GM18870 (cell line): ENCODE data around the gene ZNF385B.

Experiments used
- ATAC-seq: cut with Tn5 transposase; IDR thresholded peaks from one replicate; pipeline ENCODE4 v1.9.1; 2021; ENCODE audit warnings: moderate library complexity; ENCODE audit not compliant: unreplicated experiment

ZNF385B gene

DNA sequence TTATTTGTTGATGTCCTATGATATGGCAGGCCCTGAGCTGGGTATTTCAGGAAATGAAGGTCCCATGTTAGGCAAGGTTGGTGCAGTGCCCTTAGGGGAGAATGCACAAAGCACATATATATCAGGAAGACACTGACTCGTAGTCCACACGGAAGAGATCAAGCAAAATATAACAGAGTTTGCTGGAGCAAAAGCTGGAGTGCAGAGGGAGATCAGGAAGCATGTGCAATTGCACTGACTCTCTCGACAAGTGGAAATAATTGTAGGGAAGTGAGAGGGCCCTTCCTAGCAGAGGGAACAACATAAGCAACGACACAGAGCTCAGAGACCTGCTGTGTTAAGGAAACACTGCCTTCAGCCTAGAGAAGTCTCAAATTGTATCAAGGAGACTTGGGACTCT lies 4.2 kb downstream of the ZNF385B start:
- ATAC-seq, result no peak

DNA sequence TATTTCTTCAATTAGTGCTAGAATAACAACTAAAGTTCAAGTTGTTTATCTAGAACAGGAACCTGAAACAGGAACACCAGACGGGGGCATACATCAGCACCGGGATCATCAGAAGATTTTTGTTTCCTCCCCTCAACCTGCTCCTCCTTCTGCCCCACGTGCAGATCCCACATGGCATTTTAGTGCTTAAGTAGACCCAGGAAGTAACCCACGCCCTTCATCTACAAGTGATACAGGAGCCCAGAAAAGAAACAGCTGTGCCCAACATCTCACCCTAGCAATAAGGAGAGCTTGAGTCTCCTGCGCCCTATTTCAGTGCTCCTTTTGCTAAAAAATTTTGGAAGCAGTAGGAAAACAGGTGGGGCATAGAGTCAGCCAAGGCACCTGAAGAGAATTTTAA lies 5.2 kb downstream of the ZNF385B start:
- no peak for ATAC-seq

DNA sequence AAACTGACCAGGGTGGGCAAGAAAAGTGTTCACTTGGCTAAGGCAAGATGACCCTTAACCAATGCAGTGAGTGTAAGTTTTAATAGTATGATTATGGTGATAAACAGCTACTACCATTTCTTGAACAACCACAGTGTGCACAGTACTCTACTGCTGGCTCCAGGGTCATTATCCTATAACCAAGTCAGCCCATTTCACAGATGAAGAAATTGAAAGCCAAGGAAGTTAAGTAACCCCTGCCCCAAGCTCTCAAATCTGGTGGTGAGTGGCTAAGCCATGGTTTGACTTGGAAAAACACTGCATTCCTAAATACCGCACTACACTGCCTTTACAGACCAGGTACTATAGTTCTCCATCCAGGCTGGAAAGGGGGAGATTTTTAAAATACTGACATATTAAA lies 5.7 kb downstream of the ZNF385B start:
- no peak for ATAC-seq

DNA sequence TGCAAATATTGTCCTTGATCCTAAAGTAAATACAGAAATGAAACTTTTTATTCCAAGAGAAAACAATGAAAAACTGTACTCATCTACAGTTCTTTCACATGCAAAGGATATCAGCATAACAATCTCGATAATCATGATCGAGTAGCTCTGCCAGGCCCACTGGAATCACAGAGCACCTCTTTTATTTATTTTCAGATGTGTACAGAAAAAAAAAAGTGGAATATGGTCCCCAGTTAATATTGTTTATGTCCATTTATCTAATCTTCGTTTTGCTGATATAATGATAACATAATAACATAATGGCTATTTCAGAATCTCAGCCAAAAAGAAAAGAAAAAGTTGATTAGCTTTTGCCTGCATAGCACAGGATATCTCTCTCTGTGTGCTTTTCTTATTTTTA lies 6.5 kb downstream of the ZNF385B start:
- no peak for ATAC-seq

DNA sequence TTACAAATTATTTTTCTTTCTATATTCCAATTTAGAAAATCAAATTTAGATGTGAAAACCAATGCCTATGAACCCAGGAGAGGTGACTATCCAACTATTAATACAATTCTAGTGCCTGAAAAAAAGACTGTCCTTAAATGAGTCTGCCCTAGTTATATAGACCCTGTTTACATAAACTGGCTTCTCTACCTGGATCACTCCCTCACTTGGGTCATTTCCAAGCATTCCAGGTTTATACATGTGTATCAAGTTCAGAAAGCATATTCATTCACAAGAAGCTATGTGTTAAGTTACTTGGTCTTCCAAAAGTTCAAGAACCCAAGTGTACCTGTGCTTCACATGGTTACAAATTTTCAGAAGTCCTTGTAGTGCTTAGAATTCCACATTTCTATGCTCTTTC lies 8.3 kb downstream of the ZNF385B start:
- no peak for ATAC-seq

DNA sequence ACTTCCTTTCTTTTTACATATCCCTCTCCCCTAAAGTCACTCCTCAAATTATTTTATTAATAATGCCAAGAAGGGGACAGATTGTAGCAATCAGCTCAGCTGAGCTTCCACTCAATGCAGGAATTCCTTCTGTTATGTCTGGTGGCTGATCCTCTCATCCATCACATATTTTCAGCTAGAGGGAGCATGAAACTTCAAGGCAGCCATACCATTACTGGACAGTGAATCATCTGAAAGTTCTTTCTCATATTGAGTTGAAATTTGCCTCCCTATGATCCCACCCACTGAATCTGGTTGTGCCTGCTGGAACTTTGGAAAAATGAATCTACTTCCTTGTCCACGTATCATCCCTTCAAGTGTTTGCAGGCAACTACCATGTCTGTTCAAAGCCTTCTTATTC lies 11.2 kb downstream of the ZNF385B start:
- ATAC-seq, result no peak

DNA sequence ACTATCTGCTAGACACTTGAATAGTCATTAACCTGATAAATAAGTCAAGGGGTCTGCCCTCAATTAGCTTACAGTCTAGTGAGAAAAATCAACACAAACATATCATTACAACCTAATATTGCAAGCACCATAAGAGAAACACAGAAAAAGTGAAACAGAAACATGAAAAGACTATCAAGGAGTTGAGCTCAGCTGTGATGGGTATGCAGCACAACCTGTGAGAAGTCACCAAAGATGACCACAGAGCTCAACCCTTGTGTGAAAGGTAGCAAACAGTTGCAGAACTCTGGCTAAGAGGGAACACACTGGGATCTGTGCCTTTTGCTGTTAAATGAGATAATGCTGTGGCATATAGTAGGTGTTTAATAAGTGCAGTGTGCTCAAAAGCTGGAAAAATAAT lies 11.7 kb downstream of the ZNF385B start:
- ATAC-seq, result no peak

DNA sequence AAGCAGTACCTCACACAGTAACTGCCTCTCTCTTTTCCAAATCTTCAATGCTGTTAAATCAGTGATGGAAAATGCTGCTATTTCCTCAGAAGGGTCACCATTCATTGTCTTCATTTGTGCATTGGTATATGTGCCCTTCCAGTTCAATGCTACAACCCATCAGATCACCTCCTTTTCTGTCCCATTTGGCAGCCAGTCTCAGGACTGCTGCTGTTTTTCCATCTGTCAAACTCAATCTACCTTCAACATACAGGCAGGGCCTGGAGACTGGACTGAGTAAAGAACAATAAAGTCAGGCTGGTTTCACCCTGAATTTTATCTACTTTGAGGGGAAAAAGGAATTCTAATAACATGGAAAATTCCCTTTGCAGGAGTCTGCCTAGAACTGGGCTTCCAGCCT lies 17.9 kb downstream of the ZNF385B start:
- no peak for ATAC-seq

DNA sequence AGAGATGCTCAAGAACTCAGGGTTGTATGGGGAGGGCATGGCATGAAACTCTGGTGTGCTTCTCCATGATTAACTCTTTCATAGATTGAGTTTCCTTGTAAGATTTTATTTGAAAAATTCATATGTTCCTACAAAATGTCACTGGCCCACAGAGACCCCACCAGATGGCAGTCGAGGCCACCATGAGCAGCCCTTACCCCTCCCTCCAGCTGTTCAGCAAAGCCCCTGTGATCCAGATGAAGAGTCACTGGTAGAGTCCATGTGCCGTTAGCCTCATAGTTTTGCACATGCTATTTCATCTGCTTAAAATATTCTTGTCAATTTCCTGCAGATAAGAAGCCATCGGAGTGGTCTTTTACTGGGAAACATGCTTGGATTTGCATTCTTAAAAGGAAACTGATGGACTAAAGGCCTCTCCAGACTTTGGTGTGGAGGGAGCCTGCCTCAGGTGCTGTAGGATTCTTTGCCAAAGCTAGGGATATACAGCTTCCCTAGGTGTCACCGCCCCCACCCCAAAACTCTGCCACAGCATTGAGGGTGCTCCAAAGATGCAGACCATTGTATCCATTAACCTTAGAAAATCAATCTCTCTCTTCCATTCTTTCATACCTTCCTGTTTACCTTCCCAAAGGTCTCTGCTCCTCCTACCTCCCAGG lies 18.8 kb downstream of the ZNF385B start:
- ATAC-seq, result no peak

DNA sequence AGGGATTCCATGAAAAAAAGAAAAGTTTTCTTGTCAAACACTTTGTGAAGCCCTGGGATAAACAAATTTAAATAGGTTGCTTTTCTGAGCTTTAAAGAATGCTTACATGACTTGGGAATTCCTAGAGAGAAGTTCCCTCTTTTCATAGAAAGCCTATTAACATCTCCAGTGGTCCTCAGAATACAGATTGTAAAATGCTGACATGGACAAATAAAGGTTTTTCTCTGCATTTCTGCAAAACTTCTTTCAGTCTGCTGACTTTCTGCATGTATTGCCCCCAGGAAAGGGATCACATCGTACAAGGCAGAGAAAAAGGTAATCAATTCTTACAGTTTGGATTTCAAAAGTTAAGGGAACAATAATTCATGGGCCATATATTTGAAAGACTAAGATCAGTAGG lies 20.6 kb downstream of the ZNF385B start:
- ATAC-seq, result no peak

DNA sequence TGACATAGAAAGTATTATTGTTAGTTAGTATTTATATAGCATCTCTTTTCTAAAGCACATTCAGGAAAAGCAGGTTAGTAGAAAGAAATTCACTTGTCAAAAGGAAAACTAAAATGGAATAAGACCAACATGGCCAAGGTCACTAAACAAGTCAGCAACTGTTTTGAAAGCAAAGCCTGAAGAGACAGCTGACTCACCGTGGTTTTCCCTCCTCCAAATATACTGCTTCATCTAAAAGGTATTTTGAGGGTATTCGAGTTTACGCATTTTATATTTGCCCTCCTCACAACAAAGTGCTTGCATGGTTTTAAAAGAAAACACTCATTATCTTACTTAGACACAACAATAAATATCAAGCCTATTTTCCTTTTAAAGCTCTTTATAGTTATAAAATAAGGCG lies 24.0 kb downstream of the ZNF385B start:
- ATAC-seq, result no peak

DNA sequence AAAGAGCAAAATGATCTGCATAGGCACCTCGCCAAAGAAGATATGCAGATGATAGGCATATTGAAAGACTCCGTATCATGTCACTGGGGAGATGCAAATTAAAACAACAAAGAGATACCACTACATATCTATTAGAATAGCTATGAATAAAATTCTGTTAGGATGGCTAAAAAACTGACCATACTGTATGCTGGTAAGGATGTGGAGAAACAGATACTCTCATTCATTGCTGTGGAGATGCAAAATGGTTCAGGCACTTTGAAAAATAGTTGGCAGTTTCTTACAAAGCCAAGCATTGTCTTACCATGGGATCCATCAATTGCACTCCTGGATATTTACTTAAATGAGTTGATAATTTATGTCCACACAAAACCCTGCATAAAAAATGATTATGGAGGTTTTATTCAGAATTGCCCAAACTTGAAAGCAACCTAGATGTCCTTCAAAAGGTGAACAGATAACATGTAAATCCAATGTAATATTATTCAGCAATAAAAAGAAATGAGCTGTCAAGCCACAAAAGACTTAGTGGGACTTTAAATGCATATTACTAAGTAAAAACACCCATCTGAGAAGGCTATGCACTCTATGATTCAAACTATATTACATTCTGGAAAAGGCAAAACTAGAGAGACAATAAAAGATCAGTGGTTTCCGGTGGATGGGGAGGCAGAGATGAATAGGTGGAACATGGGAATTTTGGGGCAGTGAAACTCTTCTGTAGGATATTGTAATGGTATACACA lies 31.2 kb downstream of the ZNF385B start:
- ATAC-seq, result no peak

DNA sequence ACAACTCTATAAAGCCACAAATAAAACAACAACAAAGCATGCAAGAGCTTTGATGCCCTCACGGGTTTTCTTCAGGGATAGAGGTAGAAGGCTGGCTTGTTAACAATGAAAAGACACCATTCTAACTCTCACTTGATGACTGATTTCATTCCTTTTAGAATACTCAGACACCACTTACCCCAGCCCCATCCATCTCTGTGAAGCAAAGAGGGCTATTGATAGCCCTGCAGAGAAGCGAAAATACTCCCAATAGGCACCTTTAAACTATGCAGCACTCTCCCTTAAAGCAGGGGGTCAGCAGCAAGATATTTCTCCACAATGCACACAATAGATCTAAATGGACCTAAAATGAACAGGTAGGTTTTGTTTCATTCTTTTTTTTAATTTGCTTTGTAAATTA lies 35.1 kb downstream of the ZNF385B start:
- ATAC-seq, result no peak

DNA sequence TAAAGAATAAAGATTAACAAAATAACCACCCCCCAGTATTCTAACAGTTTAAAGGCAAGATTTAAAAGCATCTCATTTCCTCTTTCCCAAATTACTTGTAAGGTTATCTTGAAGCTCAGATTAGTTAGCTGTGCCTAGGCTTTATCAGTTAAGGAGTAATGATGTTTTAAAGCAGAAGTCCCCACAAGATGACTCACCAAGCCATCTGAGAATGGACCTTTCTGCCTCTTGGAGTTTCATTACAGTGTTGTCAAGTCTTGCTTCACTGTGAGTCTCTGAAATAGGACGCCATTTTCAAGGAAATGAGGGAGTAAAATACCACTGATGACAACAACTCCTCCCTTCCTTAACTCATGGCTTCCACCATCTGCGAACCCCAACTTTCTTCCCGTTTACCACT lies 35.9 kb downstream of the ZNF385B start:
- no peak for ATAC-seq

DNA sequence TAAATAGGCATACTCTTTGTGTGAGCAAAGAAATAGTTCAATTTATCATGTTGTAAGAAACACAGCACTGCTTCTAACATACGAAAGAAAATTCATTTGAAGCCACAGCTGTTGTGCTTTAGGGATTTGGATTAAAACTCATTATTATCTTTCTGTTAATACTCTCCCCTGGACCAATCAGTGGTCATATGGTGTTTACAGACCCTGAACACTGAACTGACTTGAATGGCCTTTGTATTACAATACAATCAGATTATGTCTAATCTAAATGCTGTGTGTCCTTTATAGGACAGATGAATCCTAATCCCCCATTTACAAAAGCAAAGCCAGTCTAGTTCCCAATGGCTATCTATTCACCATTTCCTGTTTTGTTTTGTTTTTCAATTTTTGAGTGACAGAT lies 36.5 kb downstream of the ZNF385B start:
- ATAC-seq, result no peak

DNA sequence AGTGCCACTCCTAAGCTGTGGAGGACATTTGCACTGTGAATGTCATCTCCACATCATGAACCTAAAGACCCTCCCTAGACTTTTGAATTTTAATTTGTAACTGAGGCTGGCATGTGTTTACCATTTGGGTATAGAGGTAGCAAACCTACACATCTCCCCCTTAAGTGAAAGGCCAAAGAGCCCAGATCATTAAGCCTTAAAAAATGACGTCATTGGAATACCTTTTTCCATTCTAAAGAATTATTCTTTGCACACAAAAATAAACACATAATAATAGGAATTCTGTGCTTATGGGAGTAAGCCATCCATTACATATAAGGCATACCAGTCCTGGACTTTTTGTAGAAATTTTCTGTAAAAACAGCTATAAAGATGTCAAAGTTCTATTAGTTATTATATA lies 38.9 kb downstream of the ZNF385B start:
- ATAC-seq, result no peak

DNA sequence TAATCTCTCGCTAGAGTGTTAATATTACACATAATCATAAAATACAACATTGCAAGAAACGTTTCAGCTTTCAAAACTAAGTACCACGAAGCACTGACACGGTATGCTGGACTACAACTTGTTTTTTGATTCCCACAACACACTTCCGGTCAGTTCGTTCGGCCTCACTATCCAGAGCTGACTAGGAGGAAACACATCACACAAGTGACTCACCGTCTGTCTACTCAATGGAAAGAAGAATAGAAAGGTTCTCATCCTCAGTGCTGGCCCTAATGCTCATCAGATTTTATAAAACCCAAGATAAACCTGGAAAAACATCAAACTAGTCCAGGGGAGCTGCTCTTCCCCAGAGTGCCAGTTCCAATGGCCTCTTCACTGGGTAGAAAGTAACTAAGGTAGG lies 42.9 kb downstream of the ZNF385B start:
- ATAC-seq, result no peak

DNA sequence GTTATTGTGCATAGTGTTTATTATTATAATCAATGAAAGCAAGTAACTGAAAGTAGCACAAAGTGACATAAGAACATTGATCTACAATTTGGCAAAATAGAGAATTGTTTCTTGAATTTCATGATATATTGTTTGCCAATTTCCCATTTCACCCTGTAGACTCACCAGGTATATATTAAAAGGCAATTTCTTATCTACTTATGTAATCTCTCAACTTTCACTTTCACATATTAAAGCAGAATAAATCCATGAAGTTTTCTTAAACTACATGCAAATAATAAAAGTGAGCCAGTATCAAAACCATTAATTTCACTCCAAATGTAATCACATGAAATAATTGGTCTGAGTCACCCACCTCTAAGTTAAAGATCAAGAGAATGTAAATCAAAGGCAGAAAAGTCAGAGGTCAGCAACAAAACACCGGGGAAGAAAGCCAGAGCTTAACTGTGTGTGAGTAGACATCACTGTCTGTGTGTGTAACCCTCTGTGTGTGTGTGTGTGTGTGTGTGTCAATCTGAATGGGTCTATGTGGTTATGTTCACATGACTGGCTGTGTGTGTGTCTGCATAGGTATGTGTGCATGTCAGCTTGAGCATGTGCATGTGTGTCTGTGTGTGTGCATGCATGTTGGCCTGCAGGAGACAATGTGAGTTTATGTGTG lies 44.1 kb downstream of the ZNF385B start:
- ATAC-seq, result no peak

DNA sequence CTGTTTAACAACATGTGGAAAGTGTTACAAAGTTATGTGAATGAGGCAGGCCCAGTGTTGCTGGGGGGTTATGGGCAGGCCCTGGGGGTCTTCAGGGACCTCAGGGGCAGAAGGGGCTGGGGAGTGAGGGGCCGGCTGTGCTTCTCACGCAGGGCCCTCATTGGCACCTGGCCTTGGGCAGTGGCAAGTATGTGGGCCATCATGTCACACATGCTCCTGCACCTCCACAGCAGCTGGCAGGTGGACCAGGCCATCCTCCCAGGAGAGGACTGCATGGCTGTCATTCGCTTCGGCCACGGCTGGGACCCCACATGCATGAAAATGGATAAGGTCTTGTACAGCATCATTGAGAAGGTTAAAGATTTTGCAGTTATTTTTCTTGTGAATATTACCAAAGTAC lies 47.4 kb downstream of the ZNF385B start:
- ATAC-seq, result no peak

DNA sequence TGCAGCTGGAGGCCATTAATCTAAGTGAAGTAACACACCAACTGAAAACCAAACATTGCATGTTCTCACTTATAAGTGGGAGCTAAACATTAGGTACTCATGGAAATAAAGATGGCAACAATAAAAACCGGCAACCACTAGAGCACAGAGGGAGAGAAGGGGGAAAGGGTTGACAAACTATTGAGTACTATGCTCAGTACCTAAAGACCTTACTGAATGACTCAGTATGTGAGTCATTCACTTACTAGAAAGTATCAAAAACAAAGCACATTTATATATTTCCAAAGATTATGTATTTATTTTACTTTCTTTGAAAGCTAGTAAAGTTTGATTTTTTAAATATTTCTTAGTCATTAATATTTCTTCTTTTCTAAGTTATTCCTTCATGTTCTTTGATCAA lies 48.9 kb downstream of the ZNF385B start:
- no peak for ATAC-seq

DNA sequence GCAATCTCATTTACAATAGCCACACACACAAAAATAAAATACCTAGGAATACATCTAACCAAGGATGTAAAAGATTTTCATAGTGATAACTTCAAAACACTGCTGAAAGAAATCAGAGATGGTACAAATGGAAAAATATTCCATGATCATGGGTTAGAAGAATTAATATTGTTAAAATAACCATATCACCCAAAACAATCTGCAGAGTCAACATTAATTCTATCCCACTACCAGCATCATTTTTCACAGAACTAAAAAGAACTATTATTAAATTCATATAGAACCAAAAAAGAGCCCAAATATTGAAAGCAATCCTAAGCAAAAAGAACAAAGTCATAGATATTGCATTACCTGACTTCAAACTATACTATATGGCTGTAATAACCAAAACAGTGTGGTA lies 50.4 kb downstream of the ZNF385B start:
- no peak for ATAC-seq

DNA sequence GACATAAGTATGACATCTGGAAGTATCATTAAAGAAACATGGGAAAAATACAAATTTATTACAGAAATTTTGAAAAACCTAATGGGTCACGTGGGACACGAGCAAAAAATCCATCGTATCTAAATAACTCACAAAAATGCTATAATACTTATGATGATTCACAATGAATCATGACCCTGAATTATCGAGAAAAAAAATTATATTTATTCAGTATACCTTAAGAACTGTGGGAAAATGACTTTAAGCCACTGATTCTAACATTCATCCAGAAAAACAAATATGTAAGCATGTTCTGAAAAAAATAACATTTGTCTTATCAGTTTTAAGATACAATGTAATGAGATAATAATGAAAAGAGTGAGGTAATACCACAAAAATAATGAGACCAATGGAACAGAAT lies 51.8 kb downstream of the ZNF385B start:
- ATAC-seq, result no peak
